ENCODE results near the gene TRMT112. TPM values are rescaled to one million over a fixed set of nuclear protein-coding genes. Genes with fewer than 3 reads are reported as not detected.

Gene TRMT112
- total RNA-seq, 1 experiment from 2014 or later = 328 TPM

GRCh38 chr11:64344787-64345186, 27.4 kb upstream of the TRMT112 start:
- H3K9me2 ChIP-seq (ENCODE audit: insufficient read depth) = no peaks in the 10 kb centered on the region
- H3K4me3 ChIP-seq (replicated peaks in 1 of 2; ENCODE audit: low read depth in 1 of 2, low read length in 2 of 2) = no peak overlapping the region
- H2AFZ ChIP-seq (ENCODE audit: low read depth, low read length, poor library complexity, severe bottlenecking) = no peak overlapping the region
- no peaks in the 10 kb centered on the region for H3K36me3 ChIP-seq (ENCODE audit: control insufficient read depth in 1 of 2, insufficient read depth in 2 of 2, low read length in 2 of 2)
- TF ChIP-seq POLR2AphosphoS5 (IDR thresholded peaks at IDR 0.05; ENCODE audit: low read depth, low read length) (no peak), CTCF (IDR thresholded peaks at IDR 0.05 in 2 of 3, conservative IDR thresholded peaks at IDR 0.05 in 1 of 3; ENCODE audit: borderline replicate concordance in 1 of 3, insufficient read depth in 1 of 3, low read depth in 2 of 3, low read length in 2 of 3) (no peak), MAX (IDR thresholded peaks at IDR 0.05) (no peak), SRF (IDR thresholded peaks at IDR 0.05; ENCODE audit: low read depth) (no peak), CBX3 (IDR thresholded peaks at IDR 0.05; ENCODE audit: low read depth) (no peak), ELF1 (IDR thresholded peaks at IDR 0.05; ENCODE audit: borderline replicate concordance, low read depth) (no peak), EGR1 (IDR thresholded peaks at IDR 0.05; ENCODE audit: low read depth) (no peak), TCF7L2 (IDR thresholded peaks at IDR 0.05; ENCODE audit: borderline replicate concordance, extremely low read depth, insufficient read depth, insufficient read length) (no peak), FOSL1 (IDR thresholded peaks at IDR 0.05; ENCODE audit: low read depth) (no peak), REST (IDR thresholded peaks at IDR 0.05; ENCODE audit: low read depth) (no peak), ZNF274 (IDR thresholded peaks at IDR 0.05; ENCODE audit: low read depth, low read length) (no peak), SP1 (IDR thresholded peaks at IDR 0.05; ENCODE audit: low read depth) (no peak), ATF3 (IDR thresholded peaks at IDR 0.05) (no peak), JUND (IDR thresholded peaks at IDR 0.05) (no peak), ZBTB33 (IDR thresholded peaks at IDR 0.05; ENCODE audit: extremely low read depth, insufficient replicate concordance, low read length) (no peak), EZH2phosphoT487 (IDR thresholded peaks at IDR 0.05; ENCODE audit: borderline replicate concordance) (no peak), YY1 (IDR thresholded peaks at IDR 0.05; ENCODE audit: extremely low read depth, insufficient replicate concordance, low read depth, low read length) (no peak), RAD21 (IDR thresholded peaks at IDR 0.05; ENCODE audit: low read depth) (no peak)
- RAD21 ChIA-PET (ENCODE audit: low non-redundant PET in 1 of 2, low total read pairs in 2 of 2, uncharacterized antibody in 2 of 2, unreplicated experiment in 2 of 2) = no interaction called here
- BruUV-seq (replicated peaks) = no TSS peak
- intact Hi-C loops (cut with micrococcal nuclease) = loop anchor here (5.0 kb wide), 1 partner anchor 37 kb away; the partner anchor contains the start of gene ESRRA
- no peak overlapping the region for H3K4me2 ChIP-seq (ENCODE audit: low read length)
- no peaks in the 10 kb centered on the region for H3K27me3 ChIP-seq (ENCODE audit: insufficient read depth, low read length)
- no peaks in the 10 kb centered on the region for H4K20me1 ChIP-seq (ENCODE audit: insufficient read depth)
- DNase-seq (ENCODE audit: low read depth, low spot score) (no peak), ATAC-seq (no peak)
- POLR2A ChIA-PET = no interaction called here
- H3K9me3 ChIP-seq (ENCODE audit: control insufficient read depth in 1 of 2, insufficient read depth in 1 of 2, low read depth in 1 of 2, low read length in 2 of 2) = no peaks in the 10 kb centered on the region
- H3K79me2 ChIP-seq (ENCODE audit: insufficient read depth, low read length) = no peaks in the 10 kb centered on the region
- H3K27ac ChIP-seq (ENCODE audit: low read depth, low read length) = no peak overlapping the region; the same call in 1 of the 2 replicates
- peaks cover 14 to 39% of the 10 kb centered on the region in 2 experiments for H3K4me1 ChIP-seq (ENCODE audit: control insufficient read depth in 1 of 2, insufficient read depth in 2 of 2, low read length in 2 of 2)
- CTCF ChIA-PET = interaction anchor here (1.8 kb wide), 2 partner anchors 10 to 27 kb away, joined by 6 to 8 read pairs; partner anchors contain the start of genes PRDX5 and TRMT112
- no peak overlapping the region for H3K9ac ChIP-seq (ENCODE audit: low read length)

Measured in HCT116 (cell line).